GM18519 (cell line): ENCODE measurements around the gene TINAGL1.

Experiments used
- ATAC-seq: cut with Tn5 transposase; IDR thresholded peaks from one replicate; pipeline ENCODE4 v1.9.1; 2021; ENCODE audit warnings: mild to moderate bottlenecking, moderate library complexity; ENCODE audit not compliant: unreplicated experiment, low FRiP score

Gene TINAGL1

GRCh38 chr1:31625561-31626222, 49.4 kb downstream of the TINAGL1 start:
- no peak for ATAC-seq

DNA sequence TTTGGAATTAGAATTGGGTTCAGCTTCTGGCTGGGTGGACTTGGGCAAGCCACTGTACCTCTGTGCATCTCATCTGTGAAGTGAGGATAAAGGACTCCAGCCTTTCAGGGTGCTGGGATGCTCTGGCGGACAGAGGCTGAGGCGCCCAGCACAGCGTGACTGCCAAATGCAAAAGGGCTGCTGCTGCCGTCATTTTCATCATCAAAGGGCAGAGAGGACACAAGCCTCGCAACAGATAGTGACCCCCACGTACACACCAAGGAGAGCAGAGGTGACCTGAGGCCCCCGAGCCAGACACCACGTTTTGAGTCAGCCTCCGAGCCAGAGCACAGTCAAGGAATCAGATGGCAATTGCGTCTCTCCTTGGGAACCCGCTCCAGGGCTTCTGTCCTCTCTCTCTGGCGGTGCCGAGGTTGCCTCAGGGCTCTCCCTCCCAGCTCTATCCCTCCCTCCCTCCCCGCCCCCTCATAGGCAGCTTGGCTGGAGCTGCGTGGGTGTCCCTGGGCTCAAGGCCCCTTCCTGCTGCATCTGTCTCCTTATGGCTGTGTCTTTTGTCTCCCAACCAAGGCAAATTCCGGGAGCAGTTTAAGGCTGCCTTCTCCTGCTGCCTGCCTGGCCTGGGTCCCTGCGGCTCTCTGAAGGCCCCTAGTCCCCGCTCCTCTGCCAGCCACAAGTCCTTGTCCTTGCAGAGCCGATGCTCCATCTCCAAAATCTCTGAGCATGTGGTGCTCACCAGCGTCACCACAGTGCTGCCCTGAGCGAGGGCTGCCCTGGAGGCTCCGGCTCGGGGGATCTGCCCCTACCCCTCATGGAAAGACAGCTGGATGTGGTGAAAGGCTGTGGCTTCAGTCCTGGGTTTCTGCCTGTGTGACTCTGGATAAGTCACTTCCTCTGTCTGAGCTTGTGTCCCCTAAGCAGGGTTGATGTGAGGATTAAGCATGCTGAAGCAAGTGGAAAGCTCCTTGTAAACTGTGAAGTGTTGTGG, 50.2 kb downstream of the TINAGL1 start:
- ATAC-seq = no peak

DNA sequence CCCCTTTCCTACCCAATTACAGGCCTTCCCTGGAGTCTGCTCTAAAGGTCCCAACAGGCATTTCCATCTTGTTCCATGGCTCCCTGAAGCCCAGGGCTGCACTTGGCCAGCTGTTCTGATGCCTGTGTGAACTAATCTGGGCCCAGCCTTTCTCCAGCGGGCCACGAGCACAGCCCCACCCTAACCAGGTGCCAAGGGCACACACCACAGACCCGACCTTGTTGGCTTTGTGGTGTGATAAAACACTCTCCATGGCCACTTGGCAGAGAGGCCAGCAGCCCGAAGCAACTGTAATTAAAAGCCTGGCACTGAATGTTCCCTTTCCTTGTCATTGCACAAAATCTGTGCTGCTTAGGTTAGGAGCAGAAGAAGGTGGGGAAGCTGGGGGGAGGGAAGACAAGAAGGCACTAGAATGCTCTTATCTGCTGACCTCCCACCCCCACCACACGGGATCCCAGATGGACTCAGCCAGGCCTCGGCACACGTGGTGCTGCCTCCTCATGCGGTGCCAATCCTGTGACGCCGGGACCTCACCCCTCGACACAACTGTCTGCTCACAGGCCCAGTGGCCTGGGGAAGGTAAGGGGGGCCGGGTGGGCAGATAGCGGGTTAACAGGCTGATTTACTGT, 51.1 kb downstream of the TINAGL1 start:
- no peak for ATAC-seq

DNA sequence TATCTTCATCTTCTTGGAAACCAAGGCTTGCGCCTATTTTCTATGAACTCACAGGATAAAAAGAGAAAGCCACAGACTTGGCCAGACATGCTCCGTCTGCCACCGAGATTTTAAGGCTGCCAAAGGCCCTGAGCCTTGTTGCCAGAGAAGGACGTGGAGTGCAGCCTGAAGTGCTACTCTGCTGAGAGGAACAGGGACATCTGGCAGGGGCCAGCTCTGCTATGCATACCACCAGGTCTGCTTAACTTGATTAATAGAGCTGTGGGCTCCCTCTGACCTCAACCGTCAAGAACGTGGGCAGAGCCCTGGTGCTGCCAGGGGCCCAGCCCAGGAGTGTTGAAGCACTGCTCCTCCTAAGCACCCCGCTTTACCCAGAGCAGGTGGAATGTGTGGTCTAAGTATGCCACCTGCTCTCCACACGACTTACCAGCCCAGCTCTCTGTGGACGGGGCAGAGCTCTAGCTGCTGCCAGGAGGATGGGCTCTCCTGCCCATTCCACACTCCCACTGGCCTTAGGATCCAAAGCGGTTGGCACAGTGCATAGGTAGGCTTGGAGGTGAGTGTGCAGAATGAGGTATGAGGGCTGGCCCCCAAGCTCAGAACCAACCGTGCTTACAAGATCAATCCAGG, 51.7 kb downstream of the TINAGL1 start:
- no peak for ATAC-seq

GRCh38 chr1:31628931-31629556, 52.7 kb downstream of the TINAGL1 start:
- ATAC-seq = no peak

DNA sequence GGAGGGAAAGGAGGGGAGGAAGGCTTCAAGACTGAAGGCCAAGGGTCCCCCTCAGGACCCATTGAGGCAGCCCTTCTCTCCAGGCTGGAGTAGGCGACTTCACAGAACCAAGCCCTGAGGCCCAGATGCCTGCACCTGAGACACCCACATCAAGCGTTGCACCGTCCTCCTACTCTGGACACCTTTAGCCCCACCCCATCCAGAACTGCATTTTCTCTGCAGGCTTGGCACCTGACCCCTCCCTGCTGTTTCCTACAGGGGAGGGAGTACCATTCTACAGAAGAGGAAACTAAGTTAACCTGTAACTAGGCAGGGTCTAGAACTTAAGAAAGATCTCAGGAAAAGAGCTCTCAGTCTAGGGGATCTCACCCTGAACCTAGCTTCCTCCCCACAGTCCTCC, 56.3 kb downstream of the TINAGL1 start:
- ATAC-seq = no peak

DNA sequence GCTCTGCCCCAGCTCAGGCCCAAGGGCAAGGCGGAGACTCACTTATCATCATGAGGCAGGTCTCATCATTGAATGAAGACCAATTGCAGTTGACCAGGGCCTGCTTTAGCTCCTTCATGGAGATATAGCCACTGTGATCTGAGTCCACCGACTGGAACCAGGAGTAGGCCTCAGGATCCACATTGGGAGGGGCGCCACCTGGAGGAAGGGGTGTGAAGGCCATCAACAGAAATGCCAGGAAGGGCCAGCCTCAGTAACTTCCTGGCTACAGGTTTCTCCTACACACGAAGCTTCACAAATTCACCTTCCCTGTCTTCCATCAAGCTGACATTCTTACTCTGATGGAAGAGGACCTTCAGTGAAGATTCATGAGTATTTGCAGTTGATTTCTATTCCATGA, 56.8 kb downstream of the TINAGL1 start:
- no peak for ATAC-seq
